GM21528 (cell line): ENCODE results near the gene LENG1.
"Not testable (repeated sequence)": the region's sequence is repeated elsewhere in the genome, so short reads cannot be mapped to it uniquely, and the experiment has no call there.

Source experiments
- ATAC-seq: cut with Tn5 transposase; IDR thresholded peaks from one replicate; pipeline ENCODE4 v1.9.1; 2021; ENCODE audit warnings: mild to moderate bottlenecking, moderate library complexity; ENCODE audit not compliant: unreplicated experiment, low FRiP score

LENG1 gene

DNA sequence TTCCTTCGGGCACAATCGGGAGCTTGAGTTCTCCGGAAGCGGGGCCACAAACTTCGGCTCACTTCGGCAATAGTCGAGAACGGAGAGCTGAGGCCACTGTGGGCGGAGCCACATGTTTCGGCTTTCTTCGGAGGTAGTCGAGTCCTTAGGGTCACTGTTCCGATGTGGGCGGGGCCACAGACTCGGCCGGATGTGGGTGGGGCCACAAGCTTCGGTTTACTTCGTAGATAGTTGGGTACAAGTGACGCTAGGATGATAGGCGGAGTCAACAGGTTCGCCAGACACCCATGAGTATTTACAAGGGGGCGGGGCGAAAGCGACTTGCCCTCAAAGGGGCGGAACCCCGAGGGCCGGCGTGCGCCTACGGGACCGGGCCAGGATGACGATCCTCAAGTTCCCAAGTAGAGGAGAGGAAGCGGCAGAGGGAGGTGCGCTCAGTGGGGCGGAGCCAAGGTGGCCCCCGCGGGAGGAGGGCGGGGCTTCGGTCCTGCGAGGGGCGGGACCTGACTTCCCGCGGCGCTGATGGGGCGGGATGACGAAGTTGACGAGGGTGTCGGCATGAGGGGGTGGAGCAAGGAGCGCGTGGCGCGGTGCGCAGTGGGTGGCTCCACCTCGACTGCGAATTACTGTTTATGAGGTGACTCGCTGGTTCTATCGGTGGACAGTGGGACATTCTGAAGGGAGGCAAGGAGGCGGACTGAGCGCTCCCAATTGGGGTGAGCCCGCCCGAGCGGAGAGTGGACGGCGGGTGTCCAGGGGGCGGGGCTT lies 30.4 kb upstream of the LENG1 start:
- ATAC-seq: peak; percentile 53

DNA sequence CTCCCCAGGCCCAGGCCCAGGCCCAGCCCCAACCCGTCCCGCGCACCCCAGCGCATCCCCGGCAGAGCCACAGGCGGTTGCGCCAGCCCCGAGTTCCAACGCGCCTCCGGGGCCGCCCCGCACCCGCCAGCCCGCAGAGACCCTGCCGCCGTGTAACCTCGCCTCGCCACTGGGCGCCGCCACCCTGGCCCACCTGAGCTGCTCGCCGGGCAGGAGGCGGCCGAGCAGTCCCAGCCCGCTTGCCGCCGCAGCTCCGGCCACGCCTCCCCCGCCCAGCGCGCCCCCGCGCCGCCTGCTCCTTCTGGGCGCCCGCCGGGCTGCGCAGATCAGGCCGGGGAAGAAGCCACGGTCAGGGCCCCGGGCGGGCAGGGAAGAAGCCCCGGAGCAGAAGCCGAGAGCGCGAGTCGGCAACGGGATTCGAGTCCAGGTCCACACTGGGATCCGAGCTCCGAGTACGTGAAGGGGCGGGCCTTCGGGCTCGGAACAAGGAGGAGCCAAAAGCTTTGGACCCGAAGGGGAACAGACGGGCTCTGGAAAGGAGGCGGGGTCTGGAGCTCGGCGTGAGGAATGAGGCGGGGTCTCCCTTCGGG lies 29.7 kb upstream of the LENG1 start, which contains the start of gene MBOAT7:
Gene MBOAT7 (minus strand): TSS at position 436 of the 590 bp plus-strand sequence. CDS start 1,072 bp downstream, outside the sequence.
- peak; percentile 15 for ATAC-seq

DNA sequence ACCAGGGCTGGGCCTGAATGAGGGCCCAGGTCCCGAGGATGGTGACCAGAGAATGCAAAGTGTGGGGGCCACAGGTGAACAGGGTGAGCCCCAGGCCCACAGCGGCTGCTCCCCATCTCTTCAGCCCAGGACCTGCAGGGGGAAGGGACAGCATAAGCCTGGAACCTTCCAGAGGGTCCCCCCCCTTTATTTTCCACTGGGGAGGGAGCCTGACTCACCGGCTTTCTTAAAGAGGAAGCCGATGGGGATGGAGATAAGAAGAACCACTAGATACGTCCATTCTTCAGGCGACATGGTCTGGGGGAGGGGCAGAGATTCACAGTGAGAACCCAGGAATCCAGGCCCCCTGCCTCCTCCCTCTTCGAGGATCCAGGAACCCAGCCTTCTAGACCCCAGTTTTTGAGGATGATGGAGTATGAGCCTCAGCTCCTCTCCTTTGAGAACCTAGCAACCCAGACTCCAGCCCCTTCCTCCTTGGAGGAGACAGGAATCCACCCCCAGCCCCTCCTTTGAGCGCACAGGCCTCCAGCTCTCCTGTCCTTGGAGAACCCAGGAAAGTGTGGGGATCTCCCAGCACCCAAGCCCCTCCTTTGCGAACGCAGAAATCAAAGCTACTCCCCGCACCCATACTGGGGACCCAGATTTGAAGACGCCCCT lies 28.8 kb upstream of the LENG1 start:
- ATAC-seq: no peak

DNA sequence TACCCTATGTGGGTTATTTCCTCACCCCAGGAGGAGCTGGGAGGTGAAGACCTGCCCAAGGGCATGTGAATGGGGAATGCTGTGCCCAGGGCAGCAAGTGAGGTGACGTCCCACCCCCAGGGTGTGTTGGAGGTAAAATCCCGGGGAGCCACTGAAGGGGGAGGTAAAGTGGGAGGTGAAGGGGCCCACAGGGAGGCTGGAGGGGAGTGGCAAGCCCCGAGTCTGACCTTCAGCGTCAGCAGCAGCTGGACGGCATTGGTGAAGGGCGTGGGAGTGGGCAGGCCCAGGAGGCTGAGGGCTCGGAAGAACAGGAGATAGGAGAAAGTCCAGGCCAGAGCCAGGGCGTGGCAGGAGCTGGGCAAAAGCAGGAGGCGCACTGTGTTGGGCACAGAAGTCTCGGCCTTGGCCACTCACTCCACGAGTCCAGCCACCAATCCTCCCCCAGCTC lies 27.4 kb upstream of the LENG1 start:
- no peak for ATAC-seq

DNA sequence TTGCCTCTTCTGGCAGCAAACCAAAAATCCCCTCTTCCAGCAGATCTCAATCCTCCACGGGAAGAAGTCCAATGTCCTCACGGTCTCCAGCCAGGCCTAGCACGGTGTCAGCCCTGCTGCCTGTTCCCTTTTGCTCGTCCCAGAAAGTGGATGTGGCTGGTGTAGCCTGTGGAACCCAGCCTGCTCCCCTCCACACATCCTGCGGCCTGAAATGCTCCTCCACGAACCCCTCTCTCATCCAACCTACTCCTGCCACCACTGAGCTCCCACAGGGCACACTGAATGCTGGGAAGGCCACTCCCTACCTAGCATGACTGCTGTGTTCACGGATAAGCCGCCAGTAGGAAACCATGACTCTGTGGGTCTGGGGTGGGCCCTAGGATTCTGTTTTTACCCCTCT lies 26.8 kb upstream of the LENG1 start:
- ATAC-seq: no peak

DNA sequence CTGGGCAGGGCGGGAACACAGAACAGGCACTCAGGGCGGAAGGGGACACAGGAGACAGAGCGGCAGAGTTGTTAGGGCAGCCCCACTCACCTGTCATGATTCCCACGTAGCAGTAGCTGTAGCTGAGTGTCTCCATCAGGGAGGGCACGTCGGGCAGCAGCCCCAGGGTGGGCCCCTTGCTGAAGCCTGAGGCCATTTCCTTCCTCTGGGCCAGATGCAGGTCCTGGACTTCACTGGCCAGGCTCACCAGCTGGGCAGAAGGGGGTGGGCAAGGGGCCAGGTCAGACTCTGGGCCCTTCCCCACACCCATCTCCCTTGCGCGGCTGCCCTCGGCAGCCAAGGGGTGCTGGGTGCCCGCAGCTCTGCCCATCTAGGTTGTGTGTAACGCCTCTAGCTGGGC lies 23.9 kb upstream of the LENG1 start:
- no peak for ATAC-seq

DNA sequence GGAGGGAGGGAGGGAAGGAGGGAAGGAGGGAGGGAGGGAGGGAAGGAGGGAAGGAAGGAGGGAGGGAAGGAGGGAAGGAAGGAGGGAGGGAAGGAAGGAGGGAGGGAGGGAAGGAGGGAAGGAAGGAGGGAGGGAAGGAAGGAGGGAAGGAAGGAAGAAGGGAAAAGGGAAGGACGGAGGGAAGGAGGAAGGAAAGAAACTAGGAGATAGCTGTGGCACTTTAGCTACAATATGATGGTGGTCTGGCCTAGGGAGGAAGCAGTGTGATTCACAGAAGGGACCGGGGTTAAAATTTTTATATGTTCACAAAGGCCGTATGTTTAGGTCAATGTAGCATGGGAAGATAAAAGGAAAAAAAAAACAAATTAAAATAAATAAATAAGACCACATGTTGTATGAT lies 22.4 kb upstream of the LENG1 start:
- ATAC-seq: not testable (repeated sequence)

DNA sequence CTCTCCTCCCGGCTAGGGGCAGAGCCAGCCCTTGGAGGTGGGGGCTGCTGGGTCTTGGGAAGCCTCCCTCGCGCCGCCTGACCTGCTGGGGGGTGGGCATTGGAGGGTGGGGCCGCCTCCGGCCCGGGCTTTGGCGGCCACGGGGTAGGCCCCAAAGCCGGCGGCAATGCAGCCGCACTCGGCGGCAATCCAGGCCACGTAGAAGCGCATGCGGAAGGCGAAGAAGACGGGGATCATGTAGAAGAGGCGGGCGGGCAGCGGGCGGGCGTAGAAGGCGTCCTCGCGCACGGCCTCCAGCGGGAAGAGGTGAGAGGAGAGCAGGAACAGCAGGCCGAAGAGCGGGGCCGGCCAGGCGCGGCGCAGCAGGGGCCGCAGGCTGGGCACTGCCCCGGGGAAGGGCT lies 21.2 kb upstream of the LENG1 start:
- ATAC-seq: no peak

DNA sequence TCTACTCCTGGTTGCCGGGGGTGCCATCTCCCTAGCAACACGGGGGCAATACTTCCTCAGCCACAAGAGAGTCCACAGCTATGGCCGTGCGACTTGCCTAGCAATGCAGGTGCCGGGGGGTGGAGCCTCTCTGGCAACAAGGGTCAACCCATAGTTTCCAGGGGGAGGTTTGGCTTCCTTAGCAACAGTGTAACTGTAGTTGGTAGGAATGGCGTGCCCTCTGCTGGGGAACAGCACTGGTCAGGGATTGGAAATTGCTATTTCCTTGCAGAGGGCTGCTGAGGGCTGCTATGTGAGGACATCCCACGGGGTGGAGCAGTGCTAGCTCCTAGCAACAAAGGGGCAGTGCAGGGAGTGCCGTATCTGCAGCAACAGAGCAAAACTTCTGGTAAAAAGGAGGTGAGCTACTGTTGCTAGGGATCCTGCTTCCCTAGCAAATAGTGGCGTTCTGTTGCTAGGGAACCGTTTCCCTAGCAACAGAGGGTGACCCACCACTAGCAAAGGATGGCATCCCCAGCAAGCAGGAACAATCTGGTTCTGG lies 20.5 kb upstream of the LENG1 start:
- ATAC-seq: no peak

DNA sequence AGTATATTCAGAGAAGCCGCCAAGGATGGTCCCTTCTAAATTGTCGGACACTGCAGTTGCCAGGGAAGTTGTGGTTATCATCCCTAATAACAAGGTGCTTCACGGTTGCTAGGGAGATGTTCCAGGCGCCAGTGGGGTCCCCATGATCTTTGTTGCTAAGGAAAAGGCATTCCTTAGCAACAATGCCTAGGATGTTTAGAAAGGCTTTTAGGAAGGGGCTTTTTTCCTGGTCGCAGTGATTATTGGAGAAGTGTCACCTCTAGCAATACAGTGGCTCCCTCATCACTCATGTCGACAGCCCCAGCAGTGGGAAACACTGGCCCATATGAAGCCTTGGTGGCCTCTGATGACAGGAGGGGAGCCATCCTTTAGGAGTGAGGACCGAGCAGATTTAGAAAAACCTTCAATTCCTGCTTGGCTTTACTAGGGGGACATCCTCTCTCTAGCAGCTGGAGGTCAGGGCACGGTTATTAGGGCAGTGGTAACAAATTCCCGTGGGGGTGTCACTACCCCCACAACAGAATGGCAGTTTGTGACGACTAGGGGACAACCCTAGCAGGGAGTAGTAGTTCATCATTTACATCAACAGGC lies 19.8 kb upstream of the LENG1 start:
- no peak for ATAC-seq

DNA sequence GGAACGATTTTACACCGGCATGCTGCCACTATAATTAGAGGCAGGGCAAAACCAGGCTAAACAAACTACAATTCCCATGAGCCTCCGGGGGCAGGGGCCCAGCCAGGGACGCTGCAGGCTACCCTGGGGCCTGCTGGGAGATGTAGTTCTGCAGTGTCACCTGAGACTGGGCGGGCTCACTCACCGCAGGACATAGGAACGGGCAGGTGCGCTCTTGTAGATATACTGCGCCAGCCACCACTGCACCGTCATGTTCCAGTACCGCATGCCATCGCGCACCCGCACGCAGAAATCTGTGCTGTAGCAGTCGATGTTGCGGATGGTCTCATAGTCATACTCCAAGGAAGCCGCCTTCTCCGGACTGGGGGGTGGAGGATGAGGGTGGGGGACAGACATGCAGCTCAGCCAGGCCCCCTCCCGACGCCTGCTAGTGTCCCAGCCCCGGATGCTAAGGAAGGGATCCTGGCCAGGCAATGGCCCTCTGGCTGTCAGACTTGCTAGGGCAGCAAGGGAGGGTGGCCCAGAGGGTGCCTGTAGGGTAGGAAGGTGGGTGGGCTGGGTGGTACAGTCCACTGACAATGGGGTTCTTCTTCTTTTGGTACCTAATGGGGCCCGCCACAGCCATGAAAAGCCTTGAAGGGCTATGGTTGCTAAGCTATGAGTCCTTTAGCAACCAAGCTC lies 19.2 kb upstream of the LENG1 start:
- ATAC-seq: no peak

DNA sequence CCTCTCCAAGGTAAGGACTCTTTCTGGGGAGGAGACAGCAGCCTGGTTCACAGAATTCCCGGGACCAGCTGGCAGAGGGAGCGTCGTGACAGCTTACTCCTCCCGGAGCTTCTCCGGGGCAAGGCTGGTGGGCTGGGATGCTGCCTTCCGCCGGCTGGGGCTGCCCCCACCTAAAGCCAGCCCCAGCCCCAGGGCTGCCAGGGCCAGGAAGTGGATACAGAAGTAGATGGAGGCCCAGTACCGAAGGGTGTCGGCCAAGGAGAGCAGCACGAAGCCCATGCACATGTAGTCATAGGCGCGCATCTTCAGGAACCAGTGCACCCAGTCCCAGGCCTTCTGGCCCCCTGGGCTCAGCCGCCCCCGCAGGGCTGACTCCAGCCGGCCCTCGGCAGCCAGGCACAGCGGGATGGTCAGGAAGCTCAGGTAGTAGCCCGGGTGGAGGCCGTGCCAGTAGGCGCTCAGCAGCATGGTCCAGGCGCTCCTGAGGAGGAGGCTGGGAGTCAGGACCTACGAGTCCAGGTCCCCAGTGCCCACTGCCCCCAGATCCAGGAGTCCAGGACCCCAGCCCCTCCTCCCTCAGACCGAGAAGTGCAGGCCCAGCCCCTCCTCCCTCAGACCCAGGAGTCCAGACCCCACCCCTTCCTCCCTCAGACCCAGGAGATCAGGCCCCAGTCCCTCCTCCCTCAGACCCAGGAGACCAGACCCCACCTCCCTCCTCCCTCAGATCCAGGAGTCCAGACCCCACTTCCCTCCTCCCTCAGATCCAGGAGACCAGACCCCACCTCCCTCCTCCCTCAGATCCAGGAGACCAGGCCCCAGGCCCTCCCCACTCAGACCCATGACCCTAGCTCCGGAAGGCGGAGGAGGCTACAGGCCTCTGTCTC lies 14.7 kb upstream of the LENG1 start:
- ATAC-seq: no peak

DNA sequence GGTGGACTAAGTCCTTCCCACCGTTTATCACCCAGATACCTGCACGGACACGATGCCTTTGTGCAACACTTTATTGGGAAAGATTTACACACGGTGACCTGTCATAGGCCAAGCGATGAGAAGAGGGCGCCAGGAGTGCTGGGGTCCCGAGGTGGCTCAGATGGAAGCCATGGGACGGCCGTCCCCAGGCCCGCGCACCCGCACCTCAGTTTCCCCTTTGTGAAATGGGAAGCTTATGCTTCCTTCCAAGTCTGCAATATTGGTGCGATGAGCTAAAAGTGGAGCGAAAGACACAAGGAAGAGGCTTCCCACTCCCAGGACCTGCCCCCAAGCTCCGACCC lies 13.8 kb upstream of the LENG1 start:
- no peak for ATAC-seq

DNA sequence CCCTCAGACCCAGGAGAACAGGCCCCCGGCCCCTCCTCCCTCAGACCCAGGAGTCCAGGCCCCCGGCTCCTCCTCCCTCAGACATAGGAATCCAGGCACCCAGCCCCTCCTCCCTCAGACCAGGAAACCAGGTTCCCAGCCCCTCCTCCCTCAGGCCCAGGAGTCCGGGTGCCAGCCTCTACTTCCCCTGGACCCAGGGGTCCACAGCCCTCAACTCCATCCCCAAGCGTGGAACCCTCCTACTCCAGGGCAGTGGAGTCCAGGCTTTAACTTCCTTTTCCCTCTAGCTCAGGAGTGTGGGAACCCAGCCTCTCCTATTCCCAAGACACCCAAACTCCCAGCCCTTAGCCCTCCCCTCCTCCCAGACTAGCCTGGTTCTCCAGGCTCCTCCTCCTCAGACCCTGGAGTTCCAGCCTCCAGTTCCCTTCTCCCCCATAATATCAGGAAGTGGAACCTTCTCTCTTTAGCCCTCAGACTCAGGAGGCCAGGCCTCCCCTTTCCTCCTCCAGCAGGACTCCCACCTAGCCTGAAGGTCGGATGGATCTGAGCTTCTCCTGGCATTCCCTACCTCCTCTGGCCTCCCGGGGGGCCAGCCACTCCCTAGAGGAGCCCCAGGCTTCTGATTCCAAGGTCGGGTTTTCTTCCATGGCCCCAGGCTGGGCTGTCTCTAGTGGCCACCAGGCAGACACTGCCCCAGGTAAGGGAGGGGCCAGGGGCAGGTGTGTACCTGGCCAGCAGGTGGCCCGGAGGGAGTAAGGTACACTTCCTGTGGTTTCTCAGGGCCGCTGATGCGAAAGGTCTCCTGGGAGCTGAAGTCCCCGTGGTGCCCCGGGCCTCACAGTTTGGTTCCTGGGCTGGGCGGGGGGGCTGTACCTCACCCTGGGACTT lies 13.2 kb upstream of the LENG1 start, which contains the start of gene TMC4:
Gene TMC4 (minus strand): TSS at position 690 of the 888 bp plus-strand sequence. CDS start 43 bp downstream, at position 647.
- ATAC-seq: no peak

DNA sequence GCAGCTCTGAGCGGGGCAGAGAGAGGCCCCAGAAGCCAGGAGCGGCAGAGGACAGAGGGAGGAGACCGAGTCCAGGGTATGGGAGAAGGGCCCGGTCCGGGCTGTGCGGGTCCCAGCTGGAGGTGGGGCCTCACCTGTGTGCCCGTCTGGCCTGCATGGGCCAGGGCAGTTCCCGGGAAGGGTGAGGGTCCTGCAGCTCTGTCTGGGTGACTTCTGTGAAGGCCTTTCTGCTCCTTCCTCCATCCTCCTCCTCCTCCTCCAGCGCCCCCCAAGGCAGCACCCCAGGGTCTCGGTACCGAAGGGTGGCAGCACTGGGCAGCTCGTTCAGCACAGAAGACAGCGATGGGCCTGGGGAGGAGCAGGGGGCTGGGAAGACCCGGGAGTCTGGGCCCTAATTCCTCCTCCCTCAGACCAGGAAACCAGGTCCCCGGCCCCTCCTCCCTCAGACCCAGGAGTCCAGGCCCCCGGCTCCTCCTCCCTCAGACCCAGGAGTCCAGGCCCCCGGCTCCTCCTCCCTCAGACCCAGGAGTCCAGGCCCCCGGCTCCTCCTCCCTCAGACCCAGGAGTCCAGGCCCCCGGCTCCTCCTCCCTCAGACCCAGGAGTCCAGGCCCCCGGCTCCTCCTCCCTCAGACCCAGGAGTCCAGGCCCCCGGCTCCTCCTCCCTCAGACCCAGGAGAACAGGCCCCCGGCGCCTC lies 12.4 kb upstream of the LENG1 start:
- ATAC-seq: not testable (repeated sequence)

DNA sequence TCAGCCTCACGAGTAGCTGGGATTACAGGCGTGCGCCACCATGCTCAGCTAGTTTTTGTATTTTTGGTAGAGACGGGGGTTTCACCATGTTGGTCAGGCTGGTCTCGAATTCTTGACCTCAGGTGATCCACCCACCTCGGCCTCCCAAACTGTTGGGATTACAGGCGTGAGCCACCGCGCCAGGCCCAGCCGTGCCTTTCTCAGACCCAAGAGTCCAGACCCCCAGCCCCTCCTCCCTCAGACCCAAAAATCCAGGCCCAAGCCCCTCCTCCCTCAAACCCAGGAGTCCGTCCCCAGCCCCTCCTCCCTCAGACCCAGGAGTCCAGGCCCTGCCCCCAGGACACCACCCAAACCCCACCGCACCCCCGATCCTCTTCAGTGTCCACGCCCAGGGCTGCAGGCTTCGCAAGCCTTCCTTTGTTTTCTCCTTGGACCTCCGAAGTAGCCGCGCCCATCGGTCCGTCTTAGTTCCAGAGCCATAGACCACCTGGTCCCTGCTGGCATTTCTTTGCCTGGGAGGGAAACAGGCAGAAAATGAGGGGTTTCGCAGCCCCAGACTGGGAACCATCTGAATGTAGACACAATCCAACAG lies 9.7 kb upstream of the LENG1 start:
- no peak for ATAC-seq

DNA sequence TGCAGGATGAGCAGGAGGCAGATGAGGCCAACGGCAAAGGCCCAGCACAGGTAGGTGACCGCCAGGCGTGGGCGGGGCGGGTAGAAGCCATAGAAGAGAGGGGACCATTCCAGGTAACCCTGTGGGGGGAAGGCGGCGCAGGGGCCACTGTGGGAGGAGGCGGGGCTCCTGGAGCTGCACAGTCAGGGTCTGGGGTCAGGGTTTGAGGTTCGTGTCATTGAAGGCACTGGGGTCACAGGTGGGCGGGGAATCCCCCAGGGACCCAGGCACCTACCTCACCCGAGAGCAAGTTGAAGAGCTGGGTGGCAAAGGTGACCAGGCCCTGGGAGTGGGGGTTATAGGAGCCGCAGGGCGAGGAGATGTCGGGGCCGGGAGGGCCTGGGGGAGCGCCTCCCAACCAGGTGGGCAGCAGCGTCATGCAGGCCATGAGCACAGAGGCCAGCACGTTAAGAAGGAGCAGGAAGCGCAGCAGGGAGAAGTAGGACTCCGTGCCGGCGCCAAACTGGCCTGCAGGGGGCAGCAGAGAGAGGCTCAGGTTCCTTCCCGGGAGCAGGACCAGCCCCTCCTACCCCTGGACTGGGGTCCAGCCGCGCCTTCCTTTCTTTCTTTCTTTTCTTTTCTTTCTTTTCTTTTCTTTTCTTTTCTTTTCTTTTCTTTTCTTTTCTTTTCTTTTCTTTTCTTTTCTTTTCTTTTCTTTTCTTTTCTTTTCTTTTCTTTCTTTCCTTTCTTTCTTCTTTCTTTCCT lies 8.8 kb upstream of the LENG1 start:
- no peak for ATAC-seq
